Cardiac muscle cell (in vitro differentiated cells and primary cell): Measurements from ENCODE around the gene DCAF16. TPM values are rescaled to one million over a fixed set of nuclear protein-coding genes. Genes with fewer than 3 reads are reported as not detected.

ENCODE experiments used
- DNase-seq, 2 donors: peaks; one replicate each; pipeline versions ENCODE4 v3.0.0 to v3.0.0-alpha.2; 2010 to 2017; ENCODE audit warnings: low read depth in 1 of 2, low spot score in 1 of 2
- H3K27ac ChIP-seq: fragments of 200-600 bp; sonication (generic); 2 replicates; pipeline ENCODE4 v1.5.1; 2016
- H3K27me3 ChIP-seq: fragments of 200-600 bp; sonication (generic); 2 replicates; pipeline ENCODE4 v1.6.0; 2016; ENCODE audit warnings: control low read depth
- H3K36me3 ChIP-seq: fragments of 200-600 bp; sonication (generic); 2 replicates; pipeline ENCODE4 v1.5.1; 2016; ENCODE audit warnings: control low read depth
- H3K4me1 ChIP-seq: fragments of 200-600 bp; sonication (generic); 2 replicates; pipeline ENCODE4 v1.8.1; 2017; ENCODE audit warnings: low read depth, mild to moderate bottlenecking, mixed run types
- H3K4me3 ChIP-seq: fragments of 200-600 bp; sonication (generic); 2 replicates; pipeline ENCODE4 v1.5.1; 2016; ENCODE audit warnings: mild to moderate bottlenecking
- H3K9me3 ChIP-seq: fragments of 200-600 bp; sonication (generic); 2 replicates; pipeline ENCODE4 v1.5.1; 2017; ENCODE audit warnings: low read depth, mild to moderate bottlenecking, control low read depth
- CTCF ChIP-seq: IDR thresholded peaks from 2 replicates; pipeline ENCODE4 v1.5.1; 2012; ENCODE audit warnings: low read depth, mild to moderate bottlenecking, low read length
- polyA plus RNA-seq: library from polyadenylated mRNA; unstranded; fragments of >200 nt; fragmentation: Nextera tagmentation; extraction: Ambion mirVana; gene quantifications from 2 replicates; pipeline ENCODE4 v1.2.1, GENCODE V29; 2016
- total RNA-seq: library from RNA; depleted of rRNA; stranded (reverse); fragments of >200 nt; gene quantifications from 2 replicates; pipeline ENCODE4 v1.2.3, GENCODE V29; 2016

DCAF16 gene
- total and polyA plus RNA-seq, 2 experiments from 2014 or later, result 17.9 to 76.6 TPM

GRCh38 chr4:17812125-17812524 is 1.6 kb upstream of the DCAF16 start:
- Histone ChIP-seq H3K4me3 (peak overlapping the region; percentile 84), H3K9me3 (no peaks in the 10 kb centered on the region), H3K27me3 (no peaks in the 10 kb centered on the region), H3K36me3 (no peaks in the 10 kb centered on the region), H3K27ac (no peak overlapping the region), H3K4me1 (peaks cover 30% of the 10 kb centered on the region)
- no peak for DNase-seq
- no peak for TF ChIP-seq CTCF

DNA sequence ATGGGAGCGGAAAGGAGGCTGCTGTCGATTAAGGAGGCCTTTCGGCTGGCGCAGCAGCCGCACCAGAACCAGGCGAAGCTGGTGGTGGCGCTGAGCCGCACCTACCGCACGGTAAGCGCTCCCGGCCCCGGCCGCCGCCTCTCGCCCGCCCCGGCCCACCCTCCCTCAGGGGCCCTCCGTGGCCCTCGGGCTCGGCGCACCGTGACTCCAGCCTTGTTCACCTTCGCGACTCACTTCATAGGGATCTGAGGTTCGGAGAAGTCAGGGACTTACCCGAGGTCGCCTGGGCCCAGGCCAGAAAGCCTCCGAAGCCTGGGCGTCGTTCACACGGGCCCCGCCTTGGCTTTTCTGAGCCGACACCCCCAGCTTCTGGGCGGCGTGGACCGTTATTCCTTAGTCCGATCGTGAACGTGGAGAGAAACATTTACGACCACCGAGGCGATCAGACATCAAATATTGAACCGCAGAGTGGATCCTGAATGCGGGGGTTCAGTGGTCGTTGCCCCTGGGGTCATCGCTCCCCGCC is 584 bp upstream of the DCAF16 start:
- H3K9me3 ChIP-seq, result no peaks in the 10 kb centered on the region

DNA sequence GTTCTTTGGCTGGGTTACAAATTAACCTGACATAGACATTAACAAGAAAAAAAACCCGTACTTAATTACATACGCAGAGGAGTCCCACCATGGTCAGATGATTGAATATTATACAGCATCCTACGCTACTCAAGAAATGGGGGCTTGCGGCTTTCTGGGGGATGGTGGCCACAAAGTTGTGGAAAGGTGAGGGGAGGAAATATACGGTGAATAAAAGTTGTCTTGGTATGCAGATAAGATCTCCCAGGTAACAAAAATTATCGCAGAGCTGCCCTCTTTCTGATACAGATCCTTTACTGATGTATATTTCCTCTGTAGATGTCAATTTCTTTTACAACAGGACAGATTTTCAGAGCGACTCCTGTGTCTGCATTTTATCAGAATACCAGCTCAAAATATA is 890 bp downstream of the DCAF16 start:
- Histone ChIP-seq H3K4me1 (peaks cover 32% of the 10 kb centered on the region), H3K36me3 (peaks cover under 1% of the 10 kb centered on the region), H3K27me3 (no peaks in the 10 kb centered on the region), H3K4me3 (peak overlapping the region; percentile 84), H3K9me3 (no peaks in the 10 kb centered on the region), H3K27ac (peak overlapping the region; percentile 99)
- no peak for TF ChIP-seq CTCF
- DNase-seq, result no peak

More for the DNA sequence above, 584 bp upstream of the DCAF16 start:
- no peak for DNase-seq
- Histone ChIP-seq H3K36me3 (no peaks in the 10 kb centered on the region), H3K27me3 (no peaks in the 10 kb centered on the region), H3K27ac (peak overlapping the region; percentile 77), H3K4me3 (peak overlapping the region; percentile 84), H3K4me1 (peaks cover 32% of the 10 kb centered on the region)
- TF ChIP-seq CTCF, result no peak

- TF ChIP-seq CTCF, result no peak
- DNase-seq, result peak in 1 of 2 donors; percentile 40
- no peaks in the 10 kb centered on the region for H3K9me3 ChIP-seq
- no peak overlapping the region for H3K4me3 ChIP-seq
- peaks cover 22% of the 10 kb centered on the region for H3K36me3 ChIP-seq
- no peak overlapping the region for H3K27ac ChIP-seq
- H3K27me3 ChIP-seq, result no peaks in the 10 kb centered on the region
- H3K4me1 ChIP-seq, result peaks cover 25% of the 10 kb centered on the region
Measured at GRCh38 chr4:17807446-17807845, 3.1 kb downstream of the DCAF16 start.

DNA sequence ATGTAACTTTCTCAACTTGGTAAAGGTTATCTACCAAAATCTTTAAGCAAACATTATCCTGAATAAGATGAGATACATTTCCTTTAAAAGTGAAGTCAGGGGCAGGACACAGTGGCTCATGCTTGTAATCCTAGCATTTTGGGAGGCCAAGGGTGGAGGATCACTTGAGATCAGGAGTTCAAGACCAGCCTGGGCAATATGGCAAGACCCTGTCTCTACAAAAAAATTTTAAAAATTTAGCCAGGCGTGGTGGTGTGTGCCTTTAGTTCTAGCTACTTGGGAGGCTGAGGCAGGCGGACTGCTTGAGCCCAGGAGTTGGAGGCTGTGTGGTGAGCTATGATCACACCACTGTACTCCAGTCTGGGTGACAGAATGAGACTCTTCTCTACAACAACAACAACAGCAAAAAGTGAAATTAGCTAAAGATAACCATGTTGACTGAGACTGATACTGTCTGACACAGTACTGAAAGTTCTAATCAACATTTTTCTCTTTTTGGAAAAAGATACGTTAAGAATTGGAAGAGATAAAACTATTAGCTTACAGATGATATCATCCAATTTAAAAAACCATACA is 4.9 kb downstream of the DCAF16 start:
- no peak for DNase-seq
- Histone ChIP-seq H3K4me1 (peaks cover 18% of the 10 kb centered on the region), H3K27me3 (no peaks in the 10 kb centered on the region), H3K9me3 (no peaks in the 10 kb centered on the region), H3K36me3 (peaks cover 33% of the 10 kb centered on the region), H3K27ac (no peak overlapping the region), H3K4me3 (no peak overlapping the region)
- TF ChIP-seq CTCF, result no peak
